Activated naive CD4-positive, alpha-beta T cell treated with anti-CD3 and anti-CD28 coated beads for 36 hours (primary cell): ENCODE measurements around the gene ZC3H7A. TPM values are rescaled to one million over a fixed set of nuclear protein-coding genes. Genes with fewer than 3 reads are reported as not detected.

Experiments
- CTCF ChIA-PET: fragments of 350-600 bp; sonication (Branson Sonifier 250); formaldehyde crosslinking; loops from one replicate; lab custom pipeline; 2021; ENCODE audit warnings: antibody characterized with exemption; lab: Charles Lee
- DNase-seq: peaks from one replicate; pipeline ENCODE4 v3.0.0-alpha.2; 2020
- H3K27ac Mint-ChIP-seq: one replicate; pipeline ENCODE4 v1.8.0; 2021; ENCODE audit warnings: mild to moderate bottlenecking, mixed read lengths
- H3K27me3 Mint-ChIP-seq: one replicate; pipeline ENCODE4 v1.8.0; 2021; ENCODE audit warnings: low read depth, mixed read lengths
- H3K36me3 Mint-ChIP-seq: one replicate; pipeline ENCODE4 v1.8.0; 2021; ENCODE audit warnings: low read depth, mixed read lengths
- H3K4me1 Mint-ChIP-seq: one replicate; pipeline ENCODE4 v1.8.0; 2021; ENCODE audit warnings: low read depth, mixed read lengths
- H3K4me3 Mint-ChIP-seq: one replicate; pipeline ENCODE4 v1.8.0; 2021; ENCODE audit warnings: mild to moderate bottlenecking, moderate library complexity, mixed read lengths
- H3K9me3 Mint-ChIP-seq: one replicate; pipeline ENCODE4 v1.8.0; 2021; ENCODE audit warnings: mixed read lengths
- intact Hi-C: fragments of 100-400 bp; cut with micrococcal nuclease; formaldehyde crosslinking; loops from one replicate; pipeline ENCODE4 v1.15.1; 2023
- total RNA-seq, 2 experiments: library from RNA; stranded (reverse); gene quantifications; one replicate each; pipeline ENCODE4 v1.2.3, GENCODE V29; 2021

The ZC3H7A gene
- total RNA-seq, 2 experiments from 2014 or later = 123 to 127 TPM

DNA sequence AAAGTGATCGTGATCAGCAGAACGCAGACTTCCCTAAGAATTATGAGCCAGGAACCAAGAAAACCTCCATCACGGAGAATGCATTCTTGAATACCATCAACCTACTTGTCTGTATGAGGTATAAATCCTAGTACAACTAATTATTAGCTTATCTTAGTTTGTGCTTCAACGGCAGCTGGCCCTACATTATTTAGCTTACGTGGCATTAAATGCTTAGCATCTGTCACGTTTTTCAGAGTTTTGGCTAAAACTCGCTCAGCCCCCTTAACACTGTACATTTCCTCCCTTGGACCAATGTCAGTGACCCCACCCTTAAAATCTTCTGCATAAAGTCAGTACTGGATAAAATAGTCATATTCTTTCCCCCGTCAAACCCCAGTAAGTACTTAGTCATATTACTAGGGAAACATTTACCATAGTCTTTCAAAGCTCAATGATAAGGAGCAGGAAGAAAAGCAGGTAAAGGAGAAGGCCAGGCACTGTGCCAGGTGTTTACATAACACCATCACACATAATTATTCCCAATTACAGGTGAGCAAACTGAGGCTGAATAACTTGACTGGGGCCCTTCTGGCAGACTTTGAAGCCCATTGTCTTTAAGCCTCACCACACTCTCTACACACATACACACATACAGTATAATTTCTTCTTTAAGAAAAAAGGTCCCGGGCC is 37.8 kb downstream of the ZC3H7A start:
- Mint-ChIP-seq H3K4me3 (no peak overlapping the region), H3K9me3 (no peaks in the 10 kb centered on the region), H3K4me1 (no peaks in the 10 kb centered on the region), H3K27ac (no peak overlapping the region), H3K36me3 (peaks cover 41% of the 10 kb centered on the region), H3K27me3 (no peaks in the 10 kb centered on the region)
- intact Hi-C loops = no loop called here
- no peak for DNase-seq
- CTCF ChIA-PET = interaction anchor here (1.3 kb wide), 1 partner anchor 41 kb away, joined by 3 read pairs; no protein-coding TSS in a partner anchor

DNA sequence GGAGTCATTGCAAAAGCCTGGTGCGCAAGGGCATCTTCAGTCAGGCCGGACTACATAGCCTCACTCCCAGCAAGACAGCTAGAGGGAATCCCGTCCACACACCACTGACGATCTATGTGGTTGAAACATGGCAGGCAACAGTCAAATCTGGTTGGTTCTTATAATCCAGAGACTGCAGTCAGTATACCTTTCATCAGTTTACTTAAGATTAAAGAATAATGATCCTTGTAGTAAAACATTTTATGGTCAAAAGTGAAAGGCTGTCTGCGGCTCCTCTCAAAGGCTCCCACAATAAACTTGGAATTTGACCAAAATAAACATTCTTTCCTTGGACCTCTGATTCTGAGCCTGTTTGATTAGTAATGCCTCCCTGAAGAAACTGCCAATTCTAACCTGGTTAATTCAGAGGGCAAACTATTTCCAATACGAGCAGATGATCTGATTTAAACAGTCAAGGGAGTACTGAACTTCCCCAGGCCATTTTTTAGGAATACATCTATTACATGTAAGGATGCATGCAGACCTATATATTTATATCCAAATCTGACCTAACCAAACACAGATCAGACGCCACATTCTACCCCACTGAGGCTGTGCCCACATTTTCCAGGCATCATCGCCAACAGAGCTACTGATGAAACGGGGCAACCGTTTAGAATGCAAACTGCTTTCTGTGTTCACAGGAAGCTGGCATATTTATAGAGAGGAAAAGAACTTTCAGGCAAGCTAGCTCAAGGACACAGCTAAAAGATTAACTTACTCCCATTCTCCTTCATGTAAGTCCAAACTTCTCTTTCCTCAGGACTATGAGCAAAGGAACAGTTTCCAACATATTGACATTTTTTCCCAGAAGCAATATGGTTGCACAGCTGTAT is 39.1 kb downstream of the ZC3H7A start:
- Mint-ChIP-seq H3K27ac (peak overlapping the region; percentile 0), H3K9me3 (no peaks in the 10 kb centered on the region), H3K36me3 (peaks cover 38% of the 10 kb centered on the region), H3K4me1 (no peaks in the 10 kb centered on the region), H3K4me3 (no peak overlapping the region), H3K27me3 (no peaks in the 10 kb centered on the region)
- intact Hi-C loops = no loop called here
- DNase-seq = no peak
- CTCF ChIA-PET = no interaction called here

DNA sequence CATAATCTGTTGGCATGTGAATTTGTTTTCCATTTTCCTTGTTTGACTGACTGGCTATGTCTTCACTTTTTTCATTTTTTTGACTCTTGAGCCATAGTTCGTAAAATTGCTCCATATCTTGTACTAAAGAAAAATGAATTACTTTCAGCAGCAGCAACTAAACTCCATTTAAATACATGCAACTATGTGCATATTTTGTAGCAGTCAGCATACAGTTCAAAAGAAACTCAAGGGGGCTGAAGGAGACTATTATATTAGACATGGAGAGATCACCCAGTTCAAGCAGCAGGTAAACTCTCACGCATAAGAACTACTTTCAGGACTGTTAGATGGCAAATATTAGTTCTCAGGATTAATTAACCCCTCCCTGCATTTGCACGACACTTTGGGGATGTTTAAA is 40.8 kb downstream of the ZC3H7A start:
- intact Hi-C loops = no loop called here
- Mint-ChIP-seq H3K4me3 (no peak overlapping the region), H3K36me3 (peaks cover 25% of the 10 kb centered on the region), H3K4me1 (no peaks in the 10 kb centered on the region), H3K27ac (no peak overlapping the region), H3K27me3 (no peaks in the 10 kb centered on the region), H3K9me3 (no peaks in the 10 kb centered on the region)
- CTCF ChIA-PET = no interaction called here
- DNase-seq = no peak

DNA sequence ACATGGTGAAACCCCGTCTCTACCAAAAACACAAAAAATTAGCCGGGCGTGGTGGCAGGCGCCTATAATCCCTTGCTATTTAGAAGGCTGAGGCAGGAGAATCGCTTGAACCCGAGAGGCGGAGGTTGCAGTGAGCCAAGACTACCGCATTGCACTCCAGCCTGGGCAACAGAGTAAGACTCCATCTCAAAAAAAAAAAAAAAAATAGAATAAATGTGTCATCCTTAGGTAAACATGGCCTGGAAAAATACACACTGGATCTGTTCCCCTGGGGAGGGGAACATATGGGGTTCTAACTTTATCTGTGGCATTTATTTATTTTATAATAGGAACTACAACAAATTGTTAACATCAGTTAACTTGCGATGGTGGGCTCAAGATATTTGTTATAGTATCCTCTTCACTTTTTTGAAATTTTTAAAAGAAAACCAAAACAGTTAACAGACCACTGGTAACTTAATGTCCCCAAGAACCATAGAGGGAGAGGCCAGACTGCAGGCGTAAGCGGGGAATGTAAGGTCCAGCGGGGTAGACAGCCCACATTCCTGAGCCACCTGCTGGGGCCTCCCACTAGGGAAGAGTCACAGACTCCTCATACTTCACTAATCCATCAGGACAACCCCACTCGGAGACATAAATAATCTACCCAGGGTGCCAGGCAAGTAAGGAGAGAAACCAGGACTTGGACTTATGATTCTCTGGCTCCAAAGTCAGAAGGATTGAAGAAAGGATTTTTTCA is 41.9 kb downstream of the ZC3H7A start:
- Mint-ChIP-seq H3K4me3 (no peak overlapping the region), H3K9me3 (no peaks in the 10 kb centered on the region), H3K27me3 (no peaks in the 10 kb centered on the region), H3K4me1 (no peaks in the 10 kb centered on the region), H3K36me3 (peaks cover 23% of the 10 kb centered on the region), H3K27ac (peak overlapping the region; percentile 6)
- CTCF ChIA-PET = interaction anchor here (0.7 kb wide), 1 partner anchor 47 kb away, joined by 3 read pairs; no protein-coding TSS in a partner anchor
- intact Hi-C loops = no loop called here
- DNase-seq = no peak

DNA sequence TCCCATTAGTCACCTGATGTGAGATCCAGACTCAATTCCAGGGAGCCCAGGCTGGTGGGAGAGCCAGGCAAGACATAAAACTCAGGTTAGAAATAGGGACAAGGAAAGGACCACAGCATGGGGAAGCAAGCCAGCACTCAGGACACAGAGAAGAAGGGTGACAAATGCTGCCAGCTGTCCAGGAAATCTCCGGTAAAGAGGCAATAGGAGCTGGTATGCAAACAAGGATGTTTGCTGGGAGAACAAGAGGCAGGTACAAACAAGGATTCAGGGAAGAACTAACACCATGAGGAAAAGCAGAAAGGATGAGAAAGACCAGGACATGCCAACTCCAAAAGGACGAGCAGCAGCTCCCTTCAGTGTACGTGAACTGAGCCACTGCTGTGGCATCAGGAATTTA is 44.2 kb downstream of the ZC3H7A start:
- Mint-ChIP-seq H3K9me3 (no peaks in the 10 kb centered on the region), H3K27me3 (no peaks in the 10 kb centered on the region), H3K4me1 (no peaks in the 10 kb centered on the region), H3K36me3 (peaks cover 33% of the 10 kb centered on the region), H3K27ac (no peak overlapping the region), H3K4me3 (no peak overlapping the region)
- intact Hi-C loops = no loop called here
- no peak for DNase-seq
- CTCF ChIA-PET = no interaction called here

DNA sequence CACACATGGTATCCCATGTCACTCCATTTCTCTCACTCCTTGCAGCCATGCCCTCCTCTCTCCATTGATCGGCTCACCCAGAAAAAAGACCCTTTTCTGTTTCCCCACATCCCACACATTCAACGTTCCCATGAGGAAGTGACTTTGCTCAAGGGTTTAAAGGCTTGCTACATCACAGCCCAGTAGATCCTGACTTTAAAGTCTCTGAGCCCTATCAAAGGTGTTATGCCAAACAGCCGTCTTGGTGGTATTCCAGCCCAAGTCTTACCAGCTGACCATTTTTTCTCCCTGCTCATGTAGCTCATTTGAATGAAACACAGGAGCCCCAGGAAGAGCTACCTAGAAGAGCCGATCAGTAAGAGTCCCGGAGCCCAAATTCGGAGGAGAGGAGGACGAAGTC is 47.0 kb downstream of the ZC3H7A start:
- no peak overlapping the region for H3K4me3 Mint-ChIP-seq
- H3K4me1 Mint-ChIP-seq = no peaks in the 10 kb centered on the region
- intact Hi-C loops = no loop called here
- H3K27ac Mint-ChIP-seq = peak overlapping the region; percentile 1
- H3K36me3 Mint-ChIP-seq = peaks cover 20% of the 10 kb centered on the region
- no peak for DNase-seq
- CTCF ChIA-PET = no interaction called here
- H3K9me3 Mint-ChIP-seq = no peaks in the 10 kb centered on the region
- H3K27me3 Mint-ChIP-seq = no peaks in the 10 kb centered on the region

DNA sequence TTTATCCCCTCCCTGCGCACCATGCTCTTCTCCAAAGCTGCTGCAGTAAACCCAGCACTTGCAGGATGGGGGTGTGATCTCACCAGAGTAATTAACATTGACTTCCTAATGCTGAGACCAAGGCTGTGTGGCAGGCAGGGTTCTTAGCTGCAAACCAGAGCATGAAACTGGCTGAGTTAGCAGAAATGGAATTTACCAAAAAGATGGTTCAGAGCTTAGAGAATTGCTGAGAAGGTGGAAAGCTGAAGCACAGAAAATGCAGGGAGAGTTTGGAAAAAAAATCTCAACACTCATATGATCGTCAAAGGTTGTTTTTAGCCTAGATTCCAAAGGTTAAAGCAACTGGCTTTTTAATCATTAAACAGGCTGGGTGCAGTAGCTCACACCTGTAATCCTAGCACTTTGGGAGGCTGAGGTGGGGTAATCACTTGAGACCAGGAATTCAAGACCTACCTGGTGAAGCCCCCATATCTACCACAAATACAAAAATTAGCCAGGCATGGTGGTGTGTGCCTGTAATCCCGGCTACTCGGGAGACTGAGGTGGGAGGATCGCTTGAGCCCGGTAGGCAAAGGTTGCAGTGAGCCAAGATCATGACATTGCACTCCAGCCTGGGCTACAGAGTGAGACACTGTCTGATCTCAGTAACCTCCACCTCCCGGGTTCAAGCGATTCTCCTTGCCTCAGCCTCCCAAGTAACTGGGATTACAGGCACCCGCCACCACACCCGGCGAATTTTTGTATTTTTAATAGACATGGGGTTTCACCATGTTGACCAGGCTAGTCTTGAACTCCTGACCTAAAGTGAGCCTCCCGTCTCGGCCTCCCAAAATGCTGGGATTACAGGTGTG is 48.4 kb downstream of the ZC3H7A start:
- H3K27ac Mint-ChIP-seq = no peak overlapping the region
- peaks cover 6% of the 10 kb centered on the region for H3K4me1 Mint-ChIP-seq
- CTCF ChIA-PET = interaction anchor here (0.7 kb wide), 2 partner anchors 12 to 43 kb away, joined by 3 to 4 read pairs; no protein-coding TSS in a partner anchor
- H3K36me3 Mint-ChIP-seq = peaks cover 19% of the 10 kb centered on the region
- intact Hi-C loops = loop anchor here (10.0 kb wide), 1 partner anchor 316 kb away; no protein-coding TSS in a partner anchor
- no peaks in the 10 kb centered on the region for H3K9me3 Mint-ChIP-seq
- no peak for DNase-seq
- no peaks in the 10 kb centered on the region for H3K27me3 Mint-ChIP-seq
- no peak overlapping the region for H3K4me3 Mint-ChIP-seq

DNA sequence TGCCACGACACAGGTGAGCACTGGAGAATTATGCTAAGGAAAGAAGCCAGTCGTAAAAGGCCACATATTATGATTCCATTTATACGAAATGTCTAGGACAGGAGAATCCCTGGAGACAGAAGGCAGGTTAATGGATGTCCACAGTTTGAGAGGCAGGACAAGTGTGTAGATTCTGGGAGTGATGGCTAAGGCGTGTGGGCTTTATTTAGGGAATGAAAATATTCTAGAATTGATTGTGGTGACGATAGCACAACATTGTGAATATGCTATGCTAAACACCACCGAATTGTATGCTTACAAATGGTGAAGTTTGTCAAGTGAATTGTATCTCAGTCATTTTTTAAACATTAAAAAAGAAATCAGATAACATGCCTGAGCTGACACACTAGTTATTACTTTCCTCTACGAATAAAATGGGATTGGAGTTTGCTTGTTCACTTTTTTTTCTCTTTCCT is 49.1 kb downstream of the ZC3H7A start:
- no peak overlapping the region for H3K27ac Mint-ChIP-seq

DNA sequence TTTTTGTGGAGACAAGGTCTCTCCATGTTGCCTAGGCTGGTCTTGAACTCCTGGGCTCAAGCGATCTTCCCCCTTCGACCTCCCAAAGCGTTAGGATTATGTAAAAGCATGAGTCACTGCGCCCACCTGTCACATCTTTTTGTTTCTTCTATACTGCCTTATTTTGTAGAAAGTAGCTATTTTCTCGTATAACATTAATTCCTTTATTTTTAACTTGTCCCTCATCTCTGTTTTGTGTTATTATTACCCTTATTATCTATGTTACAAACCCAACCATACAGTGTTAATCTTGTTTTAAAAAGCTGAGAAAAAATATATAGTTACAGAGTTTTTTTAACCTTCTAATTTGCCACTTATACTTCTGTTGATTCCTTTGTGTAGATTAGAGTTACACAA is 53.0 kb downstream of the ZC3H7A start:
- no peaks in the 10 kb centered on the region for H3K9me3 Mint-ChIP-seq
- peak overlapping the region; percentile 91 for H3K4me3 Mint-ChIP-seq
- no peak for DNase-seq
- CTCF ChIA-PET = interaction anchor here (0.6 to 4.2 kb wide), 5 partner anchors 39 to 132 kb away, joined by 3 to 25 read pairs (median 4); partner anchors contain the start of gene ZC3H7A
- peak overlapping the region; percentile 19 for H3K27ac Mint-ChIP-seq
- H3K36me3 Mint-ChIP-seq = peaks cover 12% of the 10 kb centered on the region
- intact Hi-C loops = loop anchor here (10.0 kb wide), 1 partner anchor 321 kb away; no protein-coding TSS in a partner anchor
- peaks cover 35% of the 10 kb centered on the region for H3K4me1 Mint-ChIP-seq
- H3K27me3 Mint-ChIP-seq = no peaks in the 10 kb centered on the region

More for the DNA sequence above, 49.1 kb downstream of the ZC3H7A start:
- no peaks in the 10 kb centered on the region for H3K27me3 Mint-ChIP-seq
- no peak overlapping the region for H3K4me3 Mint-ChIP-seq
- CTCF ChIA-PET = interaction anchor here (0.7 kb wide), 2 partner anchors 11 to 44 kb away, joined by 3 to 4 read pairs; no protein-coding TSS in a partner anchor
- H3K4me1 Mint-ChIP-seq = peaks cover 9% of the 10 kb centered on the region
- intact Hi-C loops = loop anchor here (10.0 kb wide), 1 partner anchor 317 kb away; no protein-coding TSS in a partner anchor
- H3K36me3 Mint-ChIP-seq = peaks cover 19% of the 10 kb centered on the region
- no peaks in the 10 kb centered on the region for H3K9me3 Mint-ChIP-seq
- DNase-seq = no peak

DNA sequence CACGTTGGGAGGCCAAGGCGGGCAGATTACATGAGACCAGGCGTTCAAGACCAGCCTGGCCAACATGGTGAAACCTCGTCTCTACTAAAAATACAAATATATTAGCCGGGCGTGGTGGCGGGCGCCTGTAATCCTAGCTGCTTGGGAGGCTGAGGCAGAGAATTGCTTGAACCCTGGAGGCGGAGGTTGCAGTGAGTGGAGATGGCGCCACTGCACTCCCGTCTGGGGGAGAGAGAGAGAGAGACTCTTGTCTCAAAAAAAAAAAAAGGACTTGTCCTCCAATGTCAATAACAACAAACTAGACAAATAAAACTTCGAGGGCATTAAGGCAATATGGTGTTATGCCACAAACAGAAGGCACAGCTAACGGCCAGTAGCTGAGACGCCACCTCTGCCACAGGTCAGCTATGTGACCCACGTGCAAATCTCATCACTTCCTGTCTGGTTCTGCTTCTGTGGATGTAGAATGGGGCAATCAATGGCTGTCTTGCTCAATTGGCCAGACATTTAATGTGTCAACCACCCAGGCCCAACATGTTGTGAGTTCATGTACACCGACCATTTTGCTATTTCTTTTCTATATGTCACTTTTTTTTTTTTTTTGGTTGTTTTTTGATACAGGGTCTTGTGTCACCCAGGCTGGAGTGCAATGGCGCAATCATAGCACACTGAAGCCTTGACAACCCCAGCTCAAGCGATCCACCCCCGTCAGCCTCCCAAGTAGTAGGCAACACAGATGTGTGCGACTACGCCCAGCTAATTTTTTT is 53.6 kb downstream of the ZC3H7A start:
- peak overlapping the region; percentile 91 for H3K4me3 Mint-ChIP-seq
- CTCF ChIA-PET = interaction anchor here (0.6 to 4.2 kb wide), 8 partner anchors 14 to 132 kb away, joined by 3 to 25 read pairs (median 4); partner anchors contain the start of gene ZC3H7A
- H3K9me3 Mint-ChIP-seq = no peaks in the 10 kb centered on the region
- no peaks in the 10 kb centered on the region for H3K27me3 Mint-ChIP-seq
- peaks cover 13% of the 10 kb centered on the region for H3K36me3 Mint-ChIP-seq
- peaks cover 41% of the 10 kb centered on the region for H3K4me1 Mint-ChIP-seq
- DNase-seq = peak; percentile 54
- H3K27ac Mint-ChIP-seq = peak overlapping the region; percentile 96
- intact Hi-C loops = loop anchor here (2.0 to 10.0 kb wide), 2 partner anchors 75 to 321 kb away; partner anchors contain the start of gene SNN
